GM19240 (cell line): Measurements from ENCODE around the gene MESP1.

Experiments used
- DNase-seq: peaks from one replicate; pipeline ENCODE4 v3.0.0; 2011; ENCODE audit warnings: low spot score; ENCODE audit not compliant: insufficient read length

MESP1 gene

DNA sequence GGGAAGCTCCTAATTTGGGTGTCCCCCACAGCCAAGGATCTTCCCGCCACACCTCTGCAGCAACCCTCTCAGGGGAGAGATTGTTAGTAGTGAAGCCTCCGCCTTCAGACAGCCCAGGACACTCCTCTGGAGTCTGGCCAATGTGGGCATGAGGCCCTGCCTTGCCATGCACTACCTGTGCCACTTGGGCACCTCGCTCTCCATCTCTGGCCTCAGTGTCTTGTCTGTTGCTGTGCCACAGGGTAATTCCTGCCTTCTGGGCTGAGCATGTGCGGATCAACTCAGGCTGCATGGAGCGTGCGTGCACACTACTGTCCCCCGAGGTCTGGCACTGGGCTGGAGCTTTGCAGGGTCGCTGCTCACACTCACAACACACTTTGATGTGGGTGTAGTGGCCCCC lies 7.9 kb upstream of the MESP1 start:
- no peak for DNase-seq

DNA sequence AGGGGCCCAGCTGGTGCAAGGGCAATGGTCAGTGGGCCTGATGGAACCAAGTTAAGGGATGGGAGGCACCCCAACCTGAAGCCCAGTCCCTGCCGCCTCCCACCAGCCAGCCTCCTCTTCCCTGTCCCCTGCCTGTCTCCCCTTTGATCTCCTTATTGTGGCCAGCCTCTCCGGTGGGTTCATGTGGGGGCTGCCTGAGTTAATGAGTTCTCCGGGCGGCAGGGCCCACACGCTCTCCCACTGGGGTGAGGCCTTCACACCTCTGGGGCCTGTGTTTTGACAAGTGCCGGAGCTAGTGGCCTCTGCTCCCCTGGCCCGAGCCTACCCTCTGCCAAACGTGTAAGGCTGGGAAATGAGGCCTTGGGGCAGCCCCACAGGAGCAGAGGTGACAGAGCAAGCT lies 7.2 kb upstream of the MESP1 start:
- no peak for DNase-seq

DNA sequence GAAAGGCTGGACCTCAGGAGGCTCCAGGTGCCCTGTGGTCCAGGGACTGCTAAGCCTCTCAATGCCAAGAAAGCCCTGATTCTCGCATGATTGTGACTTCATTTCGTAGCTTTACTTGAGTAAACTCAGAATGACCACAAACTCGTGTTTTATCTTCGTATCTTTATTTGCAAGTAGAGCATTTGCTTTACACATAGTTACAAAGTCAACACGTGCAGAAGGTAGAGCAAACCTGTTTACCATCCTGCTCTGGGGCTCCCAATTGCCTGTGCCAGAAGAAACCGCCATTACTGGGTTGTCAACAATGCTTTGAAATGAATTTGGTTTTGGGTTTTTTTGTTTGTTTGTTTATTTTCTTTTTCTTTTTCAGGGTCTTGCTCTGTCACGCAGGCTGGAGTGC lies 5.8 kb upstream of the MESP1 start:
- no peak for DNase-seq

DNA sequence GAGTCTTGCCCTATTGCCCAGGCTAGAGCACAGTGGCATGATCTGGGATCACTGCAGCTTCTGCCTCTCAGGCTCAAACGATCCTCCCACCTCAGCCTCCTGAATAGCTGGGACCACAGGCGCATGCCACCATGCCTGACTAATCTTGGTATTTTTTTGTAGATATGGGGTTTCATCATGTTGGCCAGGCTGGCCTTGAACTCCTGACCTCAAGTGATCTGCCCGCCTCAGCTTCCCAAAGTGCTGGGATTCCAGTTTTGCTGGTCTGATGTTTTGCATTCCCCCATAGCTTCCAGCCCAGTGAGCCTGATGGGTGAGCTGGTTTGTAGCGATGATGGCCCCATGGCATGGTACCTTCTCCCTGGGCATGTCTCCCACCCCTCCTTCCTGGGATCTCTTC lies 4.7 kb upstream of the MESP1 start:
- DNase-seq: no peak

DNA sequence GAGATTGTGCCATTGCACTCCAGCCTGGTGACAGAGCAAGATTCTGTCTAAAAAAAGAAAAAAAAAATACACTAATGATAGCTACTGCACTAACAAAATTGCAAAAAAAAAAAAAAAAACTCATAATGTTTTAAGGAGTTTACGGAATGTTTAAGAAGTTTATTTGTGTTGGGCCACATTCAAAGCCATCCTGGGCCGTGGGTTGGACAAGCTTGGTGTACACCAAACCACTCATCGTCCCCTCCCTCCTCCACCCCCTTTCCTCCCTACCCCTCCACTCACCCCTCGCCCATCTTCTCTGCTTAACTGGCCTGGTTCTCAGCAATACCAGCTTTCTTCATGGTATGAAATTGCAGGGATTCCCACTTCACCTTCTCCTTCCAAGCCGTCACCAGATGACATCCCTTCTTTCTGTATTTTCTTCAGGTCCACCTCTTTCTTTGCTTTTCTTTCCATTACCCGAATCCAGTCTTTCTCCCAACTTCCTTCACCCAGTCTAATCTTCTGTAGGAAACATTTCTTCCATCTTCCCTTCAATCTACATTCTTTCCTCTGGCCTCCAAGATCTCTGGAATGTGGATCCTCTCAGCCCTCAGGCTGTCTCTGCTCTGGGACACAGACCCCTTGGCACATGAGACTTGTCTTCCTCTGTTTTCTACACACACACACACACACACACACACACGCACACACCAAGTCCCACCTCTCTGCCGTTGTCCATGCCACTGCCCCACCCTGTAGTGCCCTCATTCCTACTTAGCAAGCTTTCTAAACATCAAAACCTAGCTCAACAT lies 3.5 kb upstream of the MESP1 start:
- DNase-seq: no peak

DNA sequence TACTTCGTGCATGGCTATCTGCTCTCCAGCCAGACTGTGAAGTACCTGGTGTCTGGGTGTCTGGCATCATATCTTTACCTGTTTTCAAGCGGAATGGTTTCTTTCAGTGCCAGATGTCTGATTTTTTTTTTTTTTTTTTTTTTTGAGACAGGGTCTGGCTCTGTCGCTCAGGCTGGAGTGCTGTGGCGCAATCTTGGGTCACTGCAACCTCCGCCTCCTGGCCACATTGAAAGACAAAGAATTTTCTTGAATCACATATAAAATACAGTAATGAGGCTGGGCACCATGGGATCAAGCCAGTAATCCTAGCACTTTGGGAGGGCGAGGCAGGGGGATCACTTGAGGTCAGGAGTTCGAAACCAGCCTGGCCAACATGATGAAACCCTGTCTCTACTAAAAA lies 2.8 kb upstream of the MESP1 start:
- no peak for DNase-seq

DNA sequence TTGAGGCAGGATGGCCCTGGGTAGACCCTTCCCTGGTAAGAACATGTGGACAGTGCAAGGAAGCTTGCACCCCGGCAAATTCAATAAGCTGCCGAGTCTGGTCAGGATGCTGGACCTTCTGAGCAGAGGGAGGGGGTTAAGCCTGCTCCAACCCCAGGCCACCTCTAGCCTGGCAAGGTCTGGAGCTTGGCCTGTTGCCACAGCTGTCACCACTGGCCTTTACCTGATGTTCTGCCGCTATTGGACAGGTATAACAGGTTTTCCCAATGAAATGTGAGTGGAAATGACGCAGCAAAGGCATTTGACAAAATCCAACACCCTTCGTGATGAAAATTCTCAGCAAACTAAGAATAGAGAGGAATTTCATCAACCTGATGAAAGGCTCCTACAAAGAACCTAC lies 699 bp upstream of the MESP1 start:
- DNase-seq: no peak

DNA sequence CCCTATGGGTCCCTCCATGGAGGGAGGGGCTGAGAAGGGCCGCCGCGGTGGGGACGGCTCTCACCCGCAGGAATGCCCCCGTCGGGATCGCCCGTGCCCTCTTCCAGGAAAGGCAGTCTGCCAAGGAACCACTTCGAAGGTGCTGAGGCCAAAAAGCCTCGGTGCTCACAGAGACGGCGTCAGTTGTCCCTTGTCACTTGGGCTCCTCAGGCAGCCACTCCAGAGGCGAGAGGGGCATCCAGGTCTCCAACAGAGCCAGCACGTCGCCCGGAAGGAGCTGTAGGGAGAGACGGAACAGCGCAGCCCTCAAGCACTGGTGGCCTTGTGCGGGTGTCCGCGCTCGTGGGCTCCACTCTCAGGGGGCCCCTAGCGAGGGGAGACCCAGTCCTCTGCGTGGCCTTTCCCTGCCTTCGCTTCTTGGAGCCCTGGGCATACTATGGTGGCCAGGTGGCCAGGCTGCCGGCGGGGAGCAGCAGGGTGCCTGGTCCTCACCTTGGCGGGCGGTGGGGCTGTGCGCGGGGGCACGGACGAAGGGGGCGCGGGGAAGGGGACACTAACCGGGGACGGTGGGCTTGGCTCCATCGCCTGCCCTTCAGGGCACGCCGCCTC lies 994 bp downstream of the MESP1 start:
- no peak for DNase-seq

DNA sequence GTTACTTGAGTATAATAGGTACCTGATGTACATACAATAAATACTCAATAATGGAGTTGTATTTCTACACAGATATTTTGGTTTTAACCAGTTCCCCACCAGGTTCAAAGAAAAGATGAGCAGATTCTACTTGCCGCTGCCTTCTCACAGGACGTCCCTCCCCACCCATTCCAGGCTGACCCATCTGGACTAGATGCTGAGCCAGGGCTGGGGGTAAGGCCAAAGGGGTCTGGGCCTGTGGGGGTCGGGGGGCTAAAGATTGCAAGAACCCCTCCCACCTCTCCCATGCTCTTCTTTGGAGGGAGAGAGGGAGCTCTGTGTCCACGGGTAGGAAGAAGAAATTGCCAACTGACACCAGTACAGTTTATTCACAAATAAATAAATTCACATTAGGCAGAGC lies 1.5 kb downstream of the MESP1 start:
- DNase-seq: no peak

DNA sequence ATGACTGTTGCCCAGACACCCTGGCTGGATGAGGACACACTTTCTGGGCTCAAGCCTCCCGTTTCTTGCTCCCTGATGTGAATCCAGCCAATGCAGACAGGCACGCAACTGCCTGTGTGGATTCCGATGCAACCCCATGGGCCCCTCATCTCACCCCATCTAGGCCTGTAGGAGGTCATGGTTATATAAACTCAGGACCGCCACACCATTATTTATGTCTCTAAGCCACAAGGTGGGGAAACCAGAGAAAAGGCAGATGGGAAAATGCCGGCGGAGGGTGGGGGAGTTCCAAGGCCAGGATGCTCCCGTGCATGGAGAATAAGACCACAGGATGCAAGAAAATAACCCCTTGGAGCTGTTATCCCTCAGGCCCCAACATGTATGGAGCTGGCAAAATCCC lies 2.0 kb downstream of the MESP1 start:
- DNase-seq: no peak

DNA sequence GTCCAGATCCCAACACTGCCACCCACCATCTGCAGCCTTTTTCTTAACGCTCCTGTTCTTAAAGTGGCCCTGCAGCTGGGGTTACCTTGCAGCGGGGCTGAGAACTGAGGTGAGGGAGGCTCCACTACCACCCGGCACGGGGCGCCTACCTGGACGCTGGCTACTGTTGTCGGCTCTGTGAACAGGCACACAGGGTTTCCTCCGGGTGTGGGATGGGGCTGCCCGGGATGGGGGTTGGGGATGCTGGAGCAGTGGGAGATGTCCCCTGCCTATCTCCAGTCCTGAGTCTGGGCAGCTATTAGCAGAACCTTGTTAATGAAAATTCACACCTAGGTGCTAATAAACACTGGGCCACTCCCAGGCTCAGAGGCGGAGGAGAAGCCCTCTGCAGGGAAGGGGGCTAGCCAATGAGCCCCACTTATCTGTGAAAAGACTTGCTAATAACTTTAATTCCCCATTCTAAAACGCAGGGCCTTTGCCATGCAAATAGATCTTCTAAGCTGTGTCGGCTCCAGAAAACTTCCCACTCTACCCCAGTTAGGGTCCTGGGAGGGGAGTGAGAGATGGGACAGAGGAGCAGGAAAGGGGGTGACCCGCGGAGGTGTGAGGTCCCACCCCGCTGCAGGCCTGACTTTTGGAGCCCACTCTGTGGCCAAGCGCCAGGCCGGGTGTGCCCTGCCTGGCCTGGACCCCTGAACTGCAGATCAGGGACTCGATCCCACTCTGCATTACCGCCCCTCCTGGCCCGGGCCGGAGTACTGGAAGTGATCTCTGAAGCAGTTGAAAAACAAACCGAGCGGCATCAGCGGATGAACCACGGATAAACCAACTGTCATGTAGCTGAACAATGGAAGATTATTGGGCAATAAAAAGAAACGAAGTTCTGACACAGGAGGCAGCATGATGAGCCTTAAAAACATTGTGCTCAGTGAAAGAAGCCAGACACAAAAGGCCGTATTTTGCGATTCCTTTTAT lies 3.1 kb downstream of the MESP1 start:
- no peak for DNase-seq

DNA sequence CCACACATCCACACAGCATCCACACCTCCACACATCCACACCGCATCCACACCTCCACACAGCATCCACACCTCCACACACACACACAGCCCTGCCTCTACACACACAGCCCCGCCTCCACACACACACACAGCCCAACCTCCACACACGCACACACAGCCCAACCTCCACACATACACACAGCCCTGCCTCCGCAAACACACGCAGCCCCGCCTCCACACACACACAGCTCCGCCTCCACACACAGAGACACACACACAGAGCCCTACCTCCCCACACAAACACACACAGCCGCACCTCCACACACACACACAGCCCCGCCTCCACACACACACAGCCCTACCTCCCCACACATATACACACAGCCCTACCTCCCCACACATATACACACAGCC lies 4.7 kb downstream of the MESP1 start:
- no peak for DNase-seq

DNA sequence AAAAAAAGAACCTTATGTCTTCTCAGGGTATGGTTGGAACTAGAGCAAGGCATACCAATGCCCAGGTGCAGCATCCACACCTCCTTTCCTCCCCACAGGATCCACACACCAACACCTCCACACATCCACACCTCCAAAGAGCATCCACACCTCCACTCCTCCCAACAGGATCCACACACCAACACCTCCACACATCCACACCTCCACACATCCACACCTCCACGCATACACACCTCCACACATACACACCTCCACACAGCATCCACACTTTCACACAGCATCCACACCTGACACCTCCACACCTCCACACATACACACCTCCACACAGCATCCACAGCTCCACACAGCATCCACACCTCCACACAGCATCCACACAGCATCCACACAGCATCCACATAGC lies 5.3 kb downstream of the MESP1 start:
- no peak for DNase-seq

DNA sequence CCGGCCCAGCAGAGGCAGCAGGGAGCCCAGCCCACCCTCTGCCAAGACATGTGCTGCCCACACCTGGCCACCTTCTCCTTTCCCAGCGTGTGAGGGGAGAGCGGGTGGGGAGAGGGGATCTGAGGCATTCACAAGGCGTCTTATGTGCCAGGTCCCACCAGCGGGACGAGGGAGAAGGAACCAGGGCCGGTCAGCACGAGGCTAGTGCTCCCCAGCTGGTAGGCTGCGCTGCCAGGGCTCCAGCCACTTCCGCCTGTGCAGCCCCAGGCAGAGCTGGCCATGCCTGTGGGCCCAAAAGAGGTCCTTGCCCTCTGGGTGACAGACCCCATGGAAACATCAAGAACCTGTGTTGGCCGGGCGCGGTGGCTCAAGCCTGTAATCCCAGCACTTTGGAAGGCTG lies 5.9 kb downstream of the MESP1 start:
- no peak for DNase-seq

DNA sequence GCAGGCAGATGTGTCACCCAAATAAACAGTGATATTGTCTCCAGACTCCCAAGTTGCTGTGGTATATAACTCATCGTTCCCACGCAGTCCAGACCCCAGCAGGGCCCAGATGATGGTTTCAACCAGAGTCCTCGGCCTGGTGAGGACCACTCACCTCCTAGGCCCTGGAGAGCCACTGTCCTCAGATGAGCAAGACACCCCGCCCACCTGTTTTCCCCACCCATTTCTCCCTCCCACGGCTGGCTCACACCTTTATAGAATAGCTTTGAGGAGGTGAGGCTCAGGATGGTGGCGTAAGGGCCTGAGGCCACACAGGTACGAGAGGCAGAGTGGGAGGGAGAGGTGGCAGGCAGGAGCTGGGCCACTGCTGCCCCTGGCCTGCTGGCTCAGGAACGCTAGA lies 7.5 kb downstream of the MESP1 start:
- no peak for DNase-seq

DNA sequence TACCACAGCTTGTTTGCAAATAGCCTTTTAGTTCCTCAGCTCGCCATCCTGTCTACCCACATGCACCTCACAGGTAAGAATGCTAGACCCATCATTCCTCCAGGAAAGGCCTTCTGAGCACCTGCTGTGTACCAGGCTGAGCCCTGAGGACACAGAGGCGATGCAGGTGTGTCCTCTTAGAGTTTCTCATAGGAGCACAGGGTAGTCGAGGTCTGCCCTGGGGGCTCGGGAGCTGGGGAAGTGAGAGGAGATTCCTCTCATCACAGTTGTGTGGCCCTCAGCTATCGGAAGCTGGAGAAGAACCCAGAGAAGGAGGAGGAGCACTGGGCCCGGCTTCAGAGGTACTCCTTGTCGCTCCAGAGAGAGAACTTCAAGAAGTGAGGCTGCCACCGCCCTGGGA lies 8.0 kb downstream of the MESP1 start:
- DNase-seq: no peak

DNA sequence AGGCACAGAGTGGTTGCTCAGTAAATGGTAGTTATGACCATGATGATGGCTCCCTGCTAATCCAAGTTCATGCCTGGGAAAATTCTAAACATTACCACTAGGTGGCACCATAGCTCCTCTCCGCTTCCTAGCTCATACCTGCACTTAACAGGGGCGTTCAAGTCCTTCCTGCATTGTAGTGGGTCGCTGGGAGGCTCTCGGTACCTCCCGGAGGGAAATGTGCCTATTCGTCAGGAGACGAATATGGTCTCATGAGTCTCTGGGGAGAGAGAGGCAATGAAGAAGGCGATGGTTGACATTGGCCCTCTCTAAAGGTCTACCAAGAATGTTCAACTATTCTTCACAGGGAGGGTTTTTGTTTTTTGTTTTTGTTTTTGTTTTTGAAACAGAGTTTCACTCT lies 10.9 kb downstream of the MESP1 start:
- DNase-seq: peak; percentile 71

DNA sequence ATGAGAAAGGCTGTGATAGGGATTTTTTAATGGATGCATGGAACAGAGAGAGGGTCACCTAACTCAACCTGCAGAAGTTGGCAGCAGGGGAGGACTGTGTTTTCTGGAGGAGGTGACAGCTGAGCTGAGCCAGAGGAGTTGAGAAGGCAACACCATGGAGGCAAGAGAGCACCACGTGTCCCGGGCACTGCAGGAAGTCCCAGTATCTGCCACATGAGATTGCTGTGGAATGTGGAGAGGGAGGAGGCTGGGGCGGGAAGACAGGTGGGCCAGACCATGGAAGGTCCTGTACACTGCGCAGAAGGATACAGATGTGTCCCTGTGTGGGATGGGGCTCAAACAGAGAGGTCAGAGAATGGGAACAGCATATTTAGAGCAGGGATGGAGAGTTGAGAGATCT lies 15.3 kb downstream of the MESP1 start:
- no peak for DNase-seq

DNA sequence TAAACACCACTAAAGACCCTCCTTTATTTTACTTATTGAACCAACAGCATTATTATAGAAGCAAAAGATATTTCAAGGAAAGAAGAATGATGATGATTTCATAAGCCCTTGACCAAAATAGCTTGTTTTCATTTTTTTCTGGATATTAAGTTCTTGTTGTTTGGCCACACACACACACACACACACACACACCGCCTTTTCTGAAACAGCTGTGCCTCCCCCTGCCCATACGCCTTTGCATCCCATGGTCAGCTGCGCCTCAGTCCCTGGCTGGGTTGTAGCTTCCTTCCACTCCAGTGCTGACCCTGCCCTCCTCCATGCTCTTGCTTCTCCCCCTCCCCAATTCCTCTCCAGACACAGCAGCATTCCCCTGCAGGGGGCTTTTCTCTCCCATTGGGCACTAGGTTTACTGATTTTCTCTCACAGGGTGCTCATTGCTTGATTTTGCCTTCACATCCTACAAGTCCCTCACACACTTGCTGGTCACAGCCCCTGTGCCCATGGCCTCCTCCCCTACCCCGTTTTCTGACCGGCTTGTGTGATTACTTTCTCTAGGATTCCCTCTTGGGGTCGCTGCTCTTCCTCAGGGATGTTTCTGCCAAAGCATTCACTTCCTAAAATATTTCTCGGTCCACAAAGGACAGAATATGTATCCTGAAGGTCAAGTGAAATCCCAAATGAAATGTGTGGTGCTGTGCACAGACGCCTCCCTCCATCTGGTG lies 18.4 kb downstream of the MESP1 start:
- no peak for DNase-seq

DNA sequence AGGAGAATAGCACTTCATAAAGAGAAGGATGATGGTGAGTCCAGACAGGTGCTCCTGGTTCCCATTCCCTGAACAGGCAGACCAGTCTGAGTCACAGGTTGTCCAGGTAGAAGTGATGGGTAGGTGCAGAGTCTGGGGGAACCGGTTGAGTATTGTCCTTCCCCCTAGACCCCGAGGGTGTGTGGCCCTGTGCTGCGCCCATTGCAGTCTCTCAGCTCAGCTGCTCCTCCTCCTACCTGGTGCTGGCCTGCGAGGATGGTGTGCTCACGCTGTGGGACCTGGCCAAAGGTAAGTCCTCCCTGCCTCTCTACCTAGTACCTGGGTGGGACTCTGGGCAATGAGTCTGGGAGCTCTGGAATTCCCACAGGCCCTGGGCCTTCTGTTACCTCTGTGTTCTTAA lies 19.8 kb downstream of the MESP1 start:
- DNase-seq: no peak

DNA sequence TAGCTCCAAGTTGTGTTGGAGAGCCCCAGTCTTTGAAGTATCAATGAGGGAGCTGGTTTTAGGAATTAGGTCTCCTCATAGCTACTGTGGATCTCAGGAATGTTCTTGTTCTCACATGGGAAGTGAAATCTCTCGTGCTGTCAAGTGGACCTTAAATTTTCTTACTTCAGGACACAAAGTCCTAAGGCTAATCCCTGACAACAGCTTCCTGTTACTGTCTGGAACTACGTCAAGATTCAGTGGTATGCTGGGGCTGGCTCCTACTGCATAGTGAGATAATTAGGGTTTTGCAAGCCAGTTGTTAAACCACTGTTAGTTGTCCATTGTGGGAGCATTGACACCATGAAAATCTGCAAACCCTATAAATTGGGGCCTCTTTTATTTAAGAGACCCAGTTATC lies 22.8 kb downstream of the MESP1 start:
- no peak for DNase-seq

DNA sequence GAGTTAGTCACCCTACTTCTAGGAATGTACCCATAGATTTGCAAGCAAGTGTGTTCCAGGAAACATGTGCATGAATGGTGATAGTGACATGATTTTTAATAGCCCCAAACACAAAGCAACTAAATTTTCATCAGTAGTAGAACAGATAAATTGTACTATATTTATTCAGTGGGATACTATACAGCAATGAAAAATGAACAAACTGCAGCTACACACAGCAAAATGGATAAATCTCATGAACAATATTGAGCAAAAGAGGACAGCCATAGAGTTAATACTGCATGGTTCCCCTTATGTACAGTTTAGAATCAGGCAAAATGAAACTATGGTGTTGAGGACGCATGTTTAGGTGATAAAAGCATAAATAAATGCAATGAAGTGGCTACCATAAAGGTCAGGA lies 26.0 kb downstream of the MESP1 start:
- DNase-seq: no peak
